ENCODE results near the gene CDH4. TPM values are rescaled to one million over a fixed set of nuclear protein-coding genes. Genes with fewer than 3 reads are reported as not detected.

Gene CDH4
- total RNA-seq, 1 donor from 2014 or later = 2.9 TPM

GRCh38 chr20:61573415-61574305 is 321.6 kb downstream of the CDH4 start:
- Mint-ChIP-seq H3K4me3 (no peak overlapping the region), H3K36me3 (peaks cover 2% of the 10 kb centered on the region), H3K9me3 (peaks cover 2% of the 10 kb centered on the region), H3K4me1 (peaks cover 30% of the 10 kb centered on the region), H3K27me3 (ENCODE audit: insufficient read depth, low read depth) (peaks cover 2% of the 10 kb centered on the region), H3K27ac (peak overlapping the region; percentile 35)
- Histone ChIP-seq H3K4me1 (peaks cover 20% of the 10 kb centered on the region), H2AFZ (replicated peaks) (no peak overlapping the region), H3K27me3 (no peaks in the 10 kb centered on the region), H3K9me3 (ENCODE audit: low read depth) (no peaks in the 10 kb centered on the region), H4K20me1 (ENCODE audit: low read depth) (no peaks in the 10 kb centered on the region), H3K79me2 (ENCODE audit: low read depth) (no peaks in the 10 kb centered on the region), H3F3A (ENCODE audit: low read depth) (peaks cover 8% of the 10 kb centered on the region), H3K4me2 (no peak overlapping the region), H3K27ac (no peak overlapping the region), H3K4me3 (no peak overlapping the region), H3K36me3 (no peaks in the 10 kb centered on the region), H3K9ac (no peak overlapping the region)
- TF ChIP-seq CTCF (IDR thresholded peaks at IDR 0.05) (no peak), EZH2phosphoT487 (IDR thresholded peaks at IDR 0.05) (no peak), EZH2 (IDR thresholded peaks at IDR 0.05) (no peak)
- DNase-seq (ENCODE audit: low spot score) = no peak

GRCh38 chr20:61575151-61575937 is 323.3 kb downstream of the CDH4 start:
- Mint-ChIP-seq H3K9me3 (peaks cover 2% of the 10 kb centered on the region), H3K27ac (peak overlapping the region; percentile 65), H3K4me3 (no peak overlapping the region), H3K27me3 (ENCODE audit: insufficient read depth, low read depth) (peaks cover 2% of the 10 kb centered on the region), H3K4me1 (peaks cover 16% of the 10 kb centered on the region), H3K36me3 (peaks cover 2% of the 10 kb centered on the region)
- no peak overlapping the region for H2AFZ ChIP-seq (replicated peaks)
- no peaks in the 10 kb centered on the region for H3K79me2 ChIP-seq (ENCODE audit: low read depth)
- TF ChIP-seq EZH2 (IDR thresholded peaks at IDR 0.05) (no peak), EZH2phosphoT487 (IDR thresholded peaks at IDR 0.05) (no peak), CTCF (IDR thresholded peaks at IDR 0.05) (no peak)
- no peak overlapping the region for H3K9ac ChIP-seq
- no peaks in the 10 kb centered on the region for H3K36me3 ChIP-seq
- H4K20me1 ChIP-seq (ENCODE audit: low read depth) = no peaks in the 10 kb centered on the region
- H3K9me3 ChIP-seq (ENCODE audit: low read depth) = no peaks in the 10 kb centered on the region
- no peak overlapping the region for H3K27ac ChIP-seq
- peaks cover 8% of the 10 kb centered on the region for H3K4me1 ChIP-seq
- no peaks in the 10 kb centered on the region for H3F3A ChIP-seq (ENCODE audit: low read depth)
- H3K4me3 ChIP-seq = no peak overlapping the region
- no peaks in the 10 kb centered on the region for H3K27me3 ChIP-seq
- no peak overlapping the region for H3K4me2 ChIP-seq
- no peak for DNase-seq (ENCODE audit: low spot score)

GRCh38 chr20:61576372-61576771 is 324.3 kb downstream of the CDH4 start:
- Mint-ChIP-seq H3K36me3 (peaks cover 2% of the 10 kb centered on the region), H3K27ac (no peak overlapping the region), H3K4me1 (peaks cover 6% of the 10 kb centered on the region), H3K27me3 (ENCODE audit: insufficient read depth, low read depth) (peaks cover 2% of the 10 kb centered on the region), H3K9me3 (peaks cover 2% of the 10 kb centered on the region), H3K4me3 (no peak overlapping the region)
- no peaks in the 10 kb centered on the region for H3K79me2 ChIP-seq (ENCODE audit: low read depth)
- H3K4me3 ChIP-seq = no peak overlapping the region
- no peaks in the 10 kb centered on the region for H3K36me3 ChIP-seq
- H3K27ac ChIP-seq = no peak overlapping the region
- no peak overlapping the region for H3K9ac ChIP-seq
- no peaks in the 10 kb centered on the region for H3K27me3 ChIP-seq
- no peaks in the 10 kb centered on the region for H4K20me1 ChIP-seq (ENCODE audit: low read depth)
- no peaks in the 10 kb centered on the region for H3K4me1 ChIP-seq
- no peak overlapping the region for H2AFZ ChIP-seq (replicated peaks)
- H3F3A ChIP-seq (ENCODE audit: low read depth) = no peaks in the 10 kb centered on the region
- H3K4me2 ChIP-seq = no peak overlapping the region
- TF ChIP-seq CTCF (IDR thresholded peaks at IDR 0.05) = no peak
- no peaks in the 10 kb centered on the region for H3K9me3 ChIP-seq (ENCODE audit: low read depth)
- DNase-seq (ENCODE audit: low spot score) = no peak

Data from neural progenitor cell (in vitro differentiated cells).